Measurements from ENCODE around the gene RNF144A.

RNF144A gene

DNA sequence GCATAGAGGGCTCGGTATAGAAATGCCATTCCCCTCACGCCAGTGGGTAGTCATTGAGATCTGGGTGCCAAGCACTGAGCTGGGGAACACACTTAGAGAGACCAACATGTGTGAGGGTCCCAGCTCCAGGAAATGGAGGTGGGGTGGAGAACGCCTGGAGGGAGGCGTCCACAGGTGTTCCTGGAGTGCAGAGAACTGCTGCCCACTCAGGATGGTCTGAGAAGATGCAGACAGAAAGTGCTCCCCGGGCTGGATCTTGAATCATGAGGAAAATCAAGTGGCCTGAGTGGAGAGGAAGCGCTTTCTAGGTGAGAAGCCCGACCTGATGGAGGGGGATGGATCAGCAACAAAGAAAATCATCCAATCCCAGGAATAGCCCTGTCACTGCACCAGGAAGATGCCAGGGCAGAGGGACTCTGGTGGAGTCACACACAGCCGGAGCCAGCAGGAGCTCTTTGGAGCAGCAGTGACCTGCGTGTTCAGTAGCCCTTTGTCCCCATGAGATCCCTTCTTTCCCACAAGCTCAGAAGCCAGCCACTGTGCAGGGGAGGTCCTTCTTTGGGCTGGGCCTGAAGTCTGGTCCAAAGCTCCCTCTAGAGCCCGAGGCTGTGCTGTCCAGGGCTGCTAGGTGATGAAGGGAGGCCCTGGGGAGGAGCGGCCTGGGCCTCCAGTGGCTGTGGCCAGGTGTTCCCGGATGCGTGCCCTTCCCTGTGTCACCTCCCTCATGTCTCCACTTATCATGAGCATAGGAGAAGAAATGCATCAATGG is 112.3 kb downstream of the RNF144A start:
- H3K27me3 ChIP-seq, result no peaks in the 10 kb centered on the region
- 0 out of 2 replicates have a peak overlapping the region, but pooled peaks have one; percentile 3 for H3K9ac ChIP-seq
- H3K4me2 ChIP-seq, result peak overlapping the region; percentile 60
- H3K9me3 ChIP-seq, result no peaks in the 10 kb centered on the region
- H3K27ac ChIP-seq, result peak overlapping the region; percentile 55; the same call in 1 of the 2 replicates
- H3K36me3 ChIP-seq, result peaks cover 59% of the 10 kb centered on the region
- H3K4me3 ChIP-seq, result no peak overlapping the region
- peaks cover 54% of the 10 kb centered on the region for H3K4me1 ChIP-seq
- no peak for TF ChIP-seq Cebpa-rat (IDR thresholded peaks at IDR 0.05)
- H4K20me1 ChIP-seq, result no peaks in the 10 kb centered on the region

GRCh38 chr2:7030810-7031209 is 113.6 kb downstream of the RNF144A start:
- Histone ChIP-seq H4K20me1 (no peaks in the 10 kb centered on the region), H3K9ac (no peak overlapping the region), H3K4me1 (peaks cover 53% of the 10 kb centered on the region), H3K36me3 (peaks cover 59% of the 10 kb centered on the region), H3K27ac (no peak overlapping the region), H3K9me3 (no peaks in the 10 kb centered on the region), H3K4me3 (no peak overlapping the region), H3K27me3 (no peaks in the 10 kb centered on the region), H3K4me2 (no peak overlapping the region)
- no peak for TF ChIP-seq Cebpa-rat (IDR thresholded peaks at IDR 0.05)

DNA sequence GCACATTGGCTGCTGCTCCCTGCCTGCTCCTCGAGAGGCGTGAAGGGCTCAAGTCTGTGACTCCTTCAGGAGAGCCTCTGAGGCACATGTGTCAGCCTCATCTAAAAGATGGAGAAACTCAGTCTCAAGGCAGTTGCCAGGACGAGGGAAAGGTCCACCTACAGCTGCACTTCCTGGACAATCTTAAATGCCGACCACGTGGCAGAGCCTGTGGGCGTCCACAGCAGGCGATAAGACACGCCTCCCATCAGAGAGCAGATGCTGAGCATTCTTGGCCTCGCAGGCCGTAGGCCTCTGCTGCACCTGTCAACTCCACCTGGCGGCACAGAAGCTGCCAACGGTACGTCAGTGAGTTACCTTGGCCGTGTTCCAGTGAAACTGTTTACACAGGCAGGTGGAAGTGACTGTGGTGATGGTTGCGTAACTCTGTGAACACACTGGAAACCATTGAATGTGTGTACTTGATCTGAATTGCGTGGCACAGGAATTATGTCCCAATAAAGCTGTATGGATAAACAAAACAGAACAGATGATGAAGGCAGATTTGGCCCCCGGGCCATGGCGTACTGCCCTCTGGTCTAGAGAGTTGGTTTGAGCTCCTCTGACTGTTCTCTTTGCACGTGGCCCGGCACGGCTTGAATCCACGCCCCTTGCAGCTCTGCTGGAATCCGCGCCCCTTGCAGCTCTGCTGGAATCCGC is 114.5 kb downstream of the RNF144A start:
- H3K9ac ChIP-seq, result no peak overlapping the region
- no peak overlapping the region for H3K4me3 ChIP-seq
- H3K9me3 ChIP-seq, result no peaks in the 10 kb centered on the region
- no peak overlapping the region for H3K27ac ChIP-seq
- no peak overlapping the region for H3K4me2 ChIP-seq
- H4K20me1 ChIP-seq, result no peaks in the 10 kb centered on the region
- peaks cover 53% of the 10 kb centered on the region for H3K4me1 ChIP-seq
- H3K27me3 ChIP-seq, result no peaks in the 10 kb centered on the region
- peaks cover 59% of the 10 kb centered on the region for H3K36me3 ChIP-seq
- TF ChIP-seq Cebpa-rat (IDR thresholded peaks at IDR 0.05), result peak; percentile 70

DNA sequence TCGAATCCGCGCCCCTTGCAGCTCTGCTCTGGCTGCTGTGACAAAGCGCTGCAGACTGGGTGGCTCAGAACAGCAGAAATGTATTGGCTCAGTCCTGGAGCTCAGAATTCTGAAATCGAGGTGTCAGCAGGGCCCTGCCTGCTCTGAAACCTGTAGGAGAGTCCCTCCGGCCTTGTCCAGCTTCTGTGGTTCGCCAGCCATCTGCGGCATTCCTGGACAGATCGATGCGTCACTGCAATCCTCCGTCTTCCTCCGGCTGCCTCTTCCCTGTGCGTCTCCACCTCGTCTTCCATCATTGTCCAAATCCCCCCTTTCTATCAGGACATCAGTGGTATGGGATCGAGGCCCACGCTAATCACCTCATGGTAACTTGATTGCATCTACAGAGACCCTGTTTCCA is 115.2 kb downstream of the RNF144A start:
- H3K27me3 ChIP-seq, result no peaks in the 10 kb centered on the region
- H3K9ac ChIP-seq, result no peak overlapping the region
- TF ChIP-seq Cebpa-rat (IDR thresholded peaks at IDR 0.05), result no peak
- H3K27ac ChIP-seq, result no peak overlapping the region
- no peaks in the 10 kb centered on the region for H4K20me1 ChIP-seq
- H3K36me3 ChIP-seq, result peaks cover 59% of the 10 kb centered on the region
- H3K4me2 ChIP-seq, result no peak overlapping the region
- H3K4me3 ChIP-seq, result no peak overlapping the region
- H3K9me3 ChIP-seq, result no peaks in the 10 kb centered on the region
- H3K4me1 ChIP-seq, result peaks cover 49% of the 10 kb centered on the region

DNA sequence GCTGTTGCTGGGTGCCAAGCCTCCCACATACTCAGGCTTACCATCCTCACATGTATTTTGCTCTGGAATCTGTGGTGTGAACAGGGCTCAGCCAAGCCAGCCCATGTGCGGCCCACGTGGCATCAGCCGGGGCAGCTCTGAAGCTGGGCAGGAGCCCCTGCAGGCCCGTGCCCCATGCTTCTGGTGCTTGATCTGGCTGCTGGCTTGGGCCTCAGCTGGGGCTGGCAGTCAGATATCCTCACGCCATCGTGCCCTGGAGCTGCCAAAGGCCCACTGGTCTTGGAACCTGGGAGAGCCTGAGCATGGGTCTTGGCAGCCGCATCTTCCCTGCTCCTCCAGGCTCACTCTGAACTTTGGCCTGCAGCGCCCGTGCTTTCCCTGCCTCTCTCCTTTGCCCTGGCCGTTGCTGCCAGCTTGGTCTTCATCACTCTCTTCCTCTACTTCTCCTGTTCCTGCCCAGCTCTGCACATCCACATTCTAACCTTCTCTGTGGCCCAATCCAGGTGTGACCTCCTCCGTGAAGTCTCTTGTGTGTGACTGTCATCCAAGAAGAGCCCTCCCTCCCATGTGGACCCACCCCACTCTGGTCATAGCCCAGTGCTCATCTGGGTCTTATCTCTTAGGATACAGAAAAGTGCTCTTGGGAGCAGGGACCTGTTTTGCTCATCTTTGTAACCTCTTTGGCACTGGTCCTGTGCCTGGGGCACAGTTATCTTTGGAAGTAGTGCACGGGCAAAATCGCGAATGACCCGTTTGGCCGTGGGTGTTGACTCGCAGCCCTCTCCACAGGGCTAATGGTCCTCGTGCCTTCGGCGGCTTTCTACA is 116.1 kb downstream of the RNF144A start:
- no peak overlapping the region for H3K9ac ChIP-seq
- no peaks in the 10 kb centered on the region for H4K20me1 ChIP-seq
- H3K9me3 ChIP-seq, result no peaks in the 10 kb centered on the region
- no peak for TF ChIP-seq Cebpa-rat (IDR thresholded peaks at IDR 0.05)
- H3K27ac ChIP-seq, result no peak overlapping the region
- no peak overlapping the region for H3K4me2 ChIP-seq
- no peak overlapping the region for H3K4me3 ChIP-seq
- H3K27me3 ChIP-seq, result no peaks in the 10 kb centered on the region
- H3K4me1 ChIP-seq, result peaks cover 40% of the 10 kb centered on the region
- peaks cover 60% of the 10 kb centered on the region for H3K36me3 ChIP-seq

GRCh38 chr2:7034303-7034702 is 117.1 kb downstream of the RNF144A start:
- no peak overlapping the region for H3K9ac ChIP-seq
- no peak overlapping the region for H3K4me3 ChIP-seq
- TF ChIP-seq Cebpa-rat (IDR thresholded peaks at IDR 0.05), result no peak
- H3K27ac ChIP-seq, result no peak overlapping the region
- no peaks in the 10 kb centered on the region for H3K9me3 ChIP-seq
- H3K4me1 ChIP-seq, result peaks cover 31% of the 10 kb centered on the region
- H4K20me1 ChIP-seq, result no peaks in the 10 kb centered on the region
- H3K4me2 ChIP-seq, result no peak overlapping the region
- H3K36me3 ChIP-seq, result peaks cover 63% of the 10 kb centered on the region
- H3K27me3 ChIP-seq, result no peaks in the 10 kb centered on the region

DNA sequence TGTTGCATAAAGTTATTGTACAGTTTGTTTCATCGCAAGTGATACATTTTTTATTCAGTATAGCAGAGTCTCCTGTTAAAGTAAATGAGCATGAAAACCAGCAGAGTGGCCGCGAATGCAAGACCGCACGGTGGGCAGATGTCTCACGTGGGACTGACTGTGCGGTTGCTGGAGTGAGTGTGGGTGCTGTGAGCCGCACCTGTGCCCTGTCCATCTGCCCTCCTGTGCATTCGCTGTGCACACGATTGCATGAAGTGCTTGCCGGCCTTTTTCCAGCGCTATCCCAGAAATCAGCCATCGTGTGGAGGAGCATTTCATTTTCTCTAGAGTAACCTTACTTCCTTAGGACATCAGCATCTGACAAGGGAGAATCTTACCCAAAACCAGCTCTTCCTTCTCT is 118.7 kb downstream of the RNF144A start:
- Histone ChIP-seq H3K4me2 (no peak overlapping the region), H3K4me1 (peaks cover 26% of the 10 kb centered on the region), H3K9me3 (no peaks in the 10 kb centered on the region), H3K9ac (no peak overlapping the region), H4K20me1 (no peaks in the 10 kb centered on the region), H3K36me3 (peaks cover 63% of the 10 kb centered on the region), H3K27me3 (no peaks in the 10 kb centered on the region), H3K4me3 (no peak overlapping the region), H3K27ac (no peak overlapping the region)
- TF ChIP-seq Cebpa-rat (IDR thresholded peaks at IDR 0.05), result no peak

- H3K4me3 ChIP-seq, result no peak overlapping the region
- H3K9ac ChIP-seq, result no peak overlapping the region
- no peak for TF ChIP-seq Cebpa-rat (IDR thresholded peaks at IDR 0.05)
- no peak overlapping the region for H3K4me2 ChIP-seq
- peaks cover 20% of the 10 kb centered on the region for H3K4me1 ChIP-seq
- H3K27me3 ChIP-seq, result no peaks in the 10 kb centered on the region
- H3K9me3 ChIP-seq, result no peaks in the 10 kb centered on the region
- H4K20me1 ChIP-seq, result no peaks in the 10 kb centered on the region
- no peak overlapping the region for H3K27ac ChIP-seq
- H3K36me3 ChIP-seq, result peaks cover 58% of the 10 kb centered on the region
Measured at GRCh38 chr2:7037340-7038333, 120.4 kb downstream of the RNF144A start.

DNA sequence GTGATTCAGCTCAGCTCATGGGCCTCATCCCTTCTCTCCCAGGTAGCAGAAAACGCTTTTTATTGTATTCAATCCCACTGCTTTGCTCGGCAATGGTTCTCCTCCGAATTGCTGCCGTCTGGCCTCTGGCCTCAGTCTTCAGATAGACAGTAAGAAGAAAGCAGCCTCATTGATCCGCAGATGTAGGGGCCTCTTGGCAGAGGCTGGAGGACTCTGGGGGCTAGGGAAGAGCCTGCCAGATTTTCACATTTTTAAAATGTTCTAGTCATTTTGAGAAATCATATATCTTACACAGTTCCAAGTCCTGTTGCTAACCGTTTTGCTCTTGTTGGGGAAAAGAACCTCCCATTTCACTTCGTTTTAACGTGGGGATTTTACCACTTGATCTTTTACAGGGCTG is 123.3 kb downstream of the RNF144A start:
- Histone ChIP-seq H4K20me1 (no peaks in the 10 kb centered on the region), H3K27me3 (no peaks in the 10 kb centered on the region), H3K4me2 (no peak overlapping the region), H3K36me3 (peaks cover 48% of the 10 kb centered on the region), H3K4me3 (no peak overlapping the region), H3K4me1 (peaks cover 12% of the 10 kb centered on the region), H3K27ac (no peak overlapping the region), H3K9me3 (no peaks in the 10 kb centered on the region), H3K9ac (no peak overlapping the region)
- no peak for TF ChIP-seq Cebpa-rat (IDR thresholded peaks at IDR 0.05)
